Mesenchymal stem cell (in vitro differentiated cells and primary cell): ENCODE measurements around the gene RGS12.

Experiments used
- DNase-seq: peaks from one replicate; pipeline ENCODE4 v3.0.0-alpha.2; 2013
- H2AFZ ChIP-seq: one replicate; pipeline ENCODE4 v1.6.1; 2013; ENCODE audit warnings: low read depth, mild to moderate bottlenecking, control low read depth, inconsistent platforms, low read length, moderate library complexity
- H2AK5ac ChIP-seq: 2 replicates; pipeline ENCODE4 v1.6.1; 2013; ENCODE audit warnings: low read length, moderate library complexity, mild to moderate bottlenecking, inconsistent platforms; ENCODE audit not compliant: severe bottlenecking
- H2BK120ac ChIP-seq: one replicate; pipeline ENCODE4 v1.6.1; 2013; ENCODE audit warnings: low read depth, mild to moderate bottlenecking, inconsistent platforms, low read length, moderate library complexity
- H2BK12ac ChIP-seq, 2 experiments: one replicate each; pipeline ENCODE4 v1.6.1; 2013; ENCODE audit warnings: inconsistent platforms in 2 of 2, low read length in 2 of 2, mild to moderate bottlenecking in 2 of 2, moderate library complexity in 2 of 2, control low read depth in 1 of 2
- H2BK15ac ChIP-seq: one replicate; pipeline ENCODE4 v1.6.1; 2013; ENCODE audit warnings: mild to moderate bottlenecking, low read depth, inconsistent platforms; ENCODE audit not compliant: poor library complexity, severe bottlenecking
- H2BK5ac ChIP-seq: 2 replicates; pipeline ENCODE4 v1.6.1; 2013; ENCODE audit warnings: low read depth, mild to moderate bottlenecking, low read length, control low read depth, inconsistent platforms; ENCODE audit not compliant: poor library complexity, severe bottlenecking
- H3K14ac ChIP-seq, 2 experiments: one replicate each; pipeline ENCODE4 v1.6.1; 2013; ENCODE audit warnings: inconsistent platforms in 2 of 2, low read length in 2 of 2, control low read depth in 1 of 2, mild to moderate bottlenecking in 1 of 2, moderate library complexity in 1 of 2
- H3K18ac ChIP-seq, 2 experiments: one replicate each; pipeline ENCODE4 v1.6.1; 2013; ENCODE audit warnings: inconsistent platforms in 2 of 2, low read length in 2 of 2, control low read depth in 1 of 2, low read depth in 1 of 2, mild to moderate bottlenecking in 1 of 2
- H3K23ac ChIP-seq, 2 experiments: one replicate each; pipeline ENCODE4 v1.6.1; 2013; ENCODE audit warnings: inconsistent platforms in 2 of 2, low read length in 2 of 2, mild to moderate bottlenecking in 2 of 2, moderate library complexity in 2 of 2, control low read depth in 1 of 2
- H3K27ac ChIP-seq: 2 replicates; pipeline ENCODE4 v1.5.1; 2013; ENCODE audit warnings: mild to moderate bottlenecking, moderate library complexity, low read length, control low read depth, inconsistent platforms; ENCODE audit not compliant: poor library complexity, severe bottlenecking
- H3K27me3 ChIP-seq, 2 experiments: 2 replicates each; pipeline versions ENCODE4 v1.6.1 to v1.7.0; 2013; ENCODE audit warnings: low read length in 2 of 2, mild to moderate bottlenecking in 2 of 2, moderate library complexity in 2 of 2, control low read depth in 1 of 2, inconsistent platforms in 1 of 2; ENCODE audit not compliant: control insufficient read depth in 1 of 2, insufficient read depth in 1 of 2
- H3K36me3 ChIP-seq, 2 experiments: 2 replicates each; pipeline versions ENCODE4 v1.6.1 to v1.7.0; 2013; ENCODE audit warnings: low read length in 2 of 2, control low read depth in 1 of 2, inconsistent platforms in 1 of 2, low read depth in 1 of 2, mild to moderate bottlenecking in 1 of 2; ENCODE audit not compliant: insufficient read depth in 2 of 2, control insufficient read depth in 1 of 2
- H3K4ac ChIP-seq, 2 experiments: one replicate each; pipeline ENCODE4 v1.6.1; 2013; ENCODE audit warnings: inconsistent platforms in 2 of 2, low read length in 2 of 2, mild to moderate bottlenecking in 2 of 2, moderate library complexity in 2 of 2, control low read depth in 1 of 2, low read depth in 1 of 2
- H3K4me1 ChIP-seq: 2 replicates; pipeline ENCODE4 v1.6.1; 2013; ENCODE audit warnings: low read depth, low read length, control low read depth; ENCODE audit not compliant: control insufficient read depth, insufficient read depth
- H3K4me2 ChIP-seq: 2 replicates; pipeline ENCODE4 v1.6.1; 2013; ENCODE audit warnings: low read length, mild to moderate bottlenecking, inconsistent platforms; ENCODE audit not compliant: poor library complexity, severe bottlenecking
- H3K4me3 ChIP-seq, 2 experiments: 2 replicates each; pipeline versions ENCODE4 v1.5.1 to v1.7.0; 2013; ENCODE audit warnings: low read length in 2 of 2, mild to moderate bottlenecking in 2 of 2, control low read depth in 1 of 2, low read depth in 1 of 2; ENCODE audit not compliant: insufficient read depth in 1 of 2
- H3K79me1 ChIP-seq: replicated peaks from 2 replicates; pipeline ENCODE4 v1.6.1; 2013; ENCODE audit warnings: mild to moderate bottlenecking, control low read depth, low read length, inconsistent platforms; ENCODE audit not compliant: poor library complexity, severe bottlenecking
- H3K9ac ChIP-seq: 2 replicates; pipeline ENCODE4 v1.7.0; 2013; ENCODE audit warnings: mild to moderate bottlenecking, low read length, moderate library complexity
- H3K9me3 ChIP-seq: 2 replicates; pipeline ENCODE4 v1.7.0; 2013; ENCODE audit warnings: mild to moderate bottlenecking, low read length; ENCODE audit not compliant: control insufficient read depth
- H4K8ac ChIP-seq: one replicate; pipeline ENCODE4 v1.6.1; 2013; ENCODE audit warnings: inconsistent platforms, mild to moderate bottlenecking, low read length, moderate library complexity
- H4K91ac ChIP-seq: one replicate; pipeline ENCODE4 v1.6.1; 2013; ENCODE audit warnings: mild to moderate bottlenecking, low read length, inconsistent platforms
- WGBS: methylation state at CpG from one replicate; pipeline ENCODE4 v1.1.7; 2013; ENCODE audit warnings: mixed read lengths; 5-methylcytosine and 5-hydroxymethylcytosine counted together

The RGS12 gene

DNA sequence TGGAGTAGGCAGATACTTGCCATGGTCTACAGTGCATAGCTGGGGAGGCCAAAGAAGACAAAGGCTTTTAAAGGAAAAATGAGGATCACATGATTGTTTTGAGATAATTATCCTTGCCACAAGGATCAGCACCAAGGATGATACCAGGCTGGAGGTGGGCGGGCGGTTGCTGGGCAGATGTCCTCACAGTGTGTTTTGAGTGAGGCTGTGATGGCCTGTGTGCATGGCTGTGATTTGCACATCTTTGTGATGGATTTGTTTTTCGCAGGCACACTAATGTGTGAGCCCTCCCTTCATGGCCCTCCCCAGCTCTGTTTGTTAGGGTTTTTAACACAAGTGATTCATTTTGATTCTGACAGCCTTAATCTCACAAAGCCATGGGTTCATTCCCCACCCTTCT is 46.8 kb downstream of the RGS12 start:
- no peak overlapping the region for H3K27ac ChIP-seq
- H4K8ac ChIP-seq: no peak overlapping the region
- no peak overlapping the region for H3K18ac ChIP-seq
- no peak for DNase-seq
- H2BK5ac ChIP-seq: no peak overlapping the region
- no peak overlapping the region for H2BK15ac ChIP-seq
- no peak overlapping the region for H3K23ac ChIP-seq
- no peak overlapping the region for H3K14ac ChIP-seq
- H3K36me3 ChIP-seq: peaks cover 10 to 11% of the 10 kb centered on the region in 2 experiments
- no peak overlapping the region for H4K91ac ChIP-seq
- no peak overlapping the region for H2BK12ac ChIP-seq
- H3K4ac ChIP-seq: no peak overlapping the region
- peaks cover 41% of the 10 kb centered on the region for H3K79me1 ChIP-seq
- H3K4me3 ChIP-seq: no peak overlapping the region
- no peaks in the 10 kb centered on the region for H3K9me3 ChIP-seq
- no peak overlapping the region for H2AK5ac ChIP-seq
- H2BK120ac ChIP-seq: no peak overlapping the region
- H3K4me1 ChIP-seq: peaks cover 8% of the 10 kb centered on the region
- H3K9ac ChIP-seq: no peak overlapping the region
- no peak overlapping the region for H3K4me2 ChIP-seq
- WGBS: 78% methylated on average over 3 of the region's 3 CpGs
- H3K27me3 ChIP-seq: no peaks in the 10 kb centered on the region
- no peak overlapping the region for H2AFZ ChIP-seq

GRCh38 chr4:3340038-3340699 is 47.3 kb downstream of the RGS12 start:
- Histone ChIP-seq H3K4me2 (no peak overlapping the region), H3K9ac (no peak overlapping the region), H2BK5ac (no peak overlapping the region), H3K4me1 (peaks cover 8% of the 10 kb centered on the region), H2AFZ (no peak overlapping the region), H2AK5ac (no peak overlapping the region), H3K4me3 (no peak overlapping the region), H3K27me3 (no peaks in the 10 kb centered on the region), H3K4ac (no peak overlapping the region), H2BK15ac (no peak overlapping the region), H3K36me3 (peaks cover 10 to 13% of the 10 kb centered on the region in 2 experiments), H4K91ac (no peak overlapping the region), H4K8ac (no peak overlapping the region), H3K79me1 (peaks cover 45% of the 10 kb centered on the region), H3K14ac (no peak overlapping the region), H3K18ac (no peak overlapping the region), H3K23ac (no peak overlapping the region), H2BK12ac (peak overlapping the region in 1 of 2 experiments; percentile 6), H3K9me3 (no peaks in the 10 kb centered on the region), H3K27ac (no peak overlapping the region), H2BK120ac (no peak overlapping the region)
- WGBS: 94% methylated on average over 28 of the region's 28 CpGs
- DNase-seq: no peak

- H2AFZ ChIP-seq: no peak overlapping the region
- H3K23ac ChIP-seq: no peak overlapping the region
- H3K79me1 ChIP-seq: peaks cover 41% of the 10 kb centered on the region
- H3K14ac ChIP-seq: no peak overlapping the region
- no peak for DNase-seq
- H2BK15ac ChIP-seq: no peak overlapping the region
- no peaks in the 10 kb centered on the region for H3K9me3 ChIP-seq
- no peak overlapping the region for H2BK5ac ChIP-seq
- H3K27ac ChIP-seq: no peak overlapping the region
- H2BK120ac ChIP-seq: no peak overlapping the region
- no peak overlapping the region for H3K4me3 ChIP-seq
- no peak overlapping the region for H3K4me2 ChIP-seq
- H3K36me3 ChIP-seq: peaks cover 10 to 13% of the 10 kb centered on the region in 2 experiments
- H3K4ac ChIP-seq: no peak overlapping the region
- H2AK5ac ChIP-seq: no peak overlapping the region
- H3K4me1 ChIP-seq: peaks cover 8% of the 10 kb centered on the region
- H2BK12ac ChIP-seq: peak overlapping the region in 1 of 2 experiments; percentile 6
- H3K18ac ChIP-seq: no peak overlapping the region
- H3K27me3 ChIP-seq: no peaks in the 10 kb centered on the region
- H3K9ac ChIP-seq: no peak overlapping the region
- H4K8ac ChIP-seq: no peak overlapping the region
- peak overlapping the region; percentile 14 for H4K91ac ChIP-seq
- WGBS: 87% methylated on average over 16 of the region's 16 CpGs
Measured at GRCh38 chr4:3340700-3341083, 47.9 kb downstream of the RGS12 start.

- no peak overlapping the region for H3K23ac ChIP-seq
- H3K36me3 ChIP-seq: peaks cover 10 to 13% of the 10 kb centered on the region in 2 experiments
- peaks cover 42% of the 10 kb centered on the region for H3K79me1 ChIP-seq
- H2BK12ac ChIP-seq: peak overlapping the region in 1 of 2 experiments; percentile 19
- no peak overlapping the region for H3K4me2 ChIP-seq
- no peak overlapping the region for H3K27ac ChIP-seq
- no peak overlapping the region for H3K9ac ChIP-seq
- H3K4me3 ChIP-seq: no peak overlapping the region
- no peaks in the 10 kb centered on the region for H3K27me3 ChIP-seq
- H3K9me3 ChIP-seq: no peaks in the 10 kb centered on the region
- WGBS: 89% methylated on average over 7 of the region's 7 CpGs
- no peak overlapping the region for H2BK15ac ChIP-seq
- no peak overlapping the region for H2BK5ac ChIP-seq
- H2AFZ ChIP-seq: no peak overlapping the region
- no peak overlapping the region for H2AK5ac ChIP-seq
- no peak overlapping the region for H3K4ac ChIP-seq
- DNase-seq: no peak
- no peak overlapping the region for H2BK120ac ChIP-seq
- peak overlapping the region; percentile 10 for H4K91ac ChIP-seq
- peak overlapping the region in 1 of 2 experiments; percentile 92 for H3K14ac ChIP-seq
- peak overlapping the region in 1 of 2 experiments; percentile 80 for H3K18ac ChIP-seq
- H3K4me1 ChIP-seq: peaks cover 10% of the 10 kb centered on the region
- peak overlapping the region; percentile 45 for H4K8ac ChIP-seq
Measured at GRCh38 chr4:3341760-3342159, 48.9 kb downstream of the RGS12 start.
